ENCODE measurements around the gene EFCAB8.
"Not testable (repeated sequence)": the region's sequence is repeated elsewhere in the genome, so short reads cannot be mapped to it uniquely, and the experiment has no call there.

The EFCAB8 gene

GRCh38 chr20:32957459-32957858, 98.7 kb downstream of the EFCAB8 start:
- DNase-seq (ENCODE audit: low spot score): no peak

DNA sequence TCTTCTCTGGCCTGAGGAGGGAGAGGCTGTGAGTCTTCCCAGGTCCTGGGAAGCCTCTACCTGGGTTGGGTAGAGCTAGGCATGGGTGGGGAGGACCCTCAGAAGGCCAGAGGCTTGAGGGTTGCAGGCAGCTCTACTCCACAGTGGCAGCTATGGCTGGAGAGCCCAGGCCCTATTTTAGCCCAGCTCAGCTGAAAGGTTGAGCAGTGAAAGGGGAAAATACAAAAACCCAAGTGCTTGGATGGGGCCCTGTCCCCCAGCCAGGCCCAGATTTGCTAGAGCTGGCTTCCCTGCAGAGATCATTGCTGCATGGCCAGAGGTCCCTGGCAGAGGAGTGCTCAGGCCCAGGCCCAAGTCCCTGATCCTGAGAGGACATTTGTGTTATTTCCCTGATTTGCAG, 99.9 kb downstream of the EFCAB8 start:
- no peak for DNase-seq (ENCODE audit: low spot score)

- no peak for DNase-seq (ENCODE audit: low spot score)
These were observed 100.9 kb downstream of the EFCAB8 start for GRCh38 chr20:32959351-32960221.

DNA sequence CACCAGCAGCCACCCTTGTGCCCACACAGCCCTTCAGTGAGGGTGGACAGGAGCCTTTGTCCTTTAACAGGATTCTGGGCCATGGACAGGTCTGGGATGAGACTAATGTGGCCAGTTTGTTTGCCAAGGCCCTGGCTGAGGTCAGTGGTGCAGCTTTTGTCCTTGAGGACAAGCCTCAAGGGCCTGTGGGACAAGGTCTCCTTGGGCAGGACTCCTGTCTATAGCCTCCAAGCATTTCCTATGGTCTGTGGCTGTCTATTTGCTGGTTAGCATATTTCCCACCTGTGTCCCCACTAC, 101.4 kb downstream of the EFCAB8 start:
- no peak for DNase-seq (ENCODE audit: low spot score)

GRCh38 chr20:32960849-32961731, 102.4 kb downstream of the EFCAB8 start:
- peak; percentile 3 for DNase-seq (ENCODE audit: low spot score)

- no peak for DNase-seq (ENCODE audit: low spot score)
These were observed 103.3 kb downstream of the EFCAB8 start for GRCh38 chr20:32962053-32962452.

- not testable (repeated sequence) for DNase-seq (ENCODE audit: low spot score)
These were observed 103.9 kb downstream of the EFCAB8 start for GRCh38 chr20:32962646-32963045.

DNA sequence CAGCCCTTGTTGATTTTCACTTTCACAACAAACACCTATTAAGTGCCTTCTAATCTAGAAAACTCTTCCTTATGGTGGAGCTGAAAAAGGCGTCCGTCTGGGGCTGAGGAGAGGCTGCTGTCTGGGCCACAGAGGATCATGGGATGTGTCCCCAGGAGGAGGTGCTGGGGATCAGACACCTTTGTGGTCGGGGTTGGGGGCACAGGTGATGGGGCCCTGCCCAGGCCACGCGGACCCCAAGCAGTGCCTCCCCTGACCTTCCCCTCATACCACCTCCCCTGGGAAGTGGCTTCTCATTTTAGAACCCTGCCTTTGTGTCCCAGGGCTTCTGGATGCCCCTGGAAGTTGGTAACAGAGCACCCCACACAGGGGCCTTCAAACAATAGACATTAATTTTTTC, 104.5 kb downstream of the EFCAB8 start:
- no peak for DNase-seq (ENCODE audit: low spot score)

DNA sequence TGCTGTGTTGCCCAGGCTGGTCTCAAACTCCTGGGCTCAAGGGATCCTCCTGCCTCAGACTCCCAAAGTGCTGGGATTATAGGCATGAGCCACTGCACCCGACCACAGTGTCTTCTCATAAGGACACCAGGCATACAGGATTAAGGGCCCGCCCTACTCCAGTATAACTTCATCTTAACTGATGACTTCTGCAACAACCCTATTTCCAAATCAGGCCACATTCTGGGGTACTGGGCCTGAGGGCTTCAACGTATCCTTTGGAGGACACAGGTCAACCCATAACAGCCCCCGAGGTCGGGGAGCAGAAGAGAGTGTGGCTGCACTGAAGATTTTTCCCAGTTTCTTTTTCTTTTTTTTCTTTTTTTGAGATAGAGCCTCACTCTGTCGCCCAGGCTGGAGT, 105.9 kb downstream of the EFCAB8 start:
- no peak for DNase-seq (ENCODE audit: low spot score)

GRCh38 chr20:32965115-32965514, 106.4 kb downstream of the EFCAB8 start:
- DNase-seq (ENCODE audit: low spot score): no peak

- no peak for DNase-seq (ENCODE audit: low spot score)
These were observed 107.1 kb downstream of the EFCAB8 start for GRCh38 chr20:32965581-32966373.

- no peak for DNase-seq (ENCODE audit: low spot score)
These were observed 107.7 kb downstream of the EFCAB8 start for GRCh38 chr20:32966382-32966781.

GRCh38 chr20:32966881-32967781, 108.4 kb downstream of the EFCAB8 start:
- DNase-seq (ENCODE audit: low spot score): no peak

GRCh38 chr20:32967961-32968457, 109.3 kb downstream of the EFCAB8 start:
- no peak for DNase-seq (ENCODE audit: low spot score)

DNA sequence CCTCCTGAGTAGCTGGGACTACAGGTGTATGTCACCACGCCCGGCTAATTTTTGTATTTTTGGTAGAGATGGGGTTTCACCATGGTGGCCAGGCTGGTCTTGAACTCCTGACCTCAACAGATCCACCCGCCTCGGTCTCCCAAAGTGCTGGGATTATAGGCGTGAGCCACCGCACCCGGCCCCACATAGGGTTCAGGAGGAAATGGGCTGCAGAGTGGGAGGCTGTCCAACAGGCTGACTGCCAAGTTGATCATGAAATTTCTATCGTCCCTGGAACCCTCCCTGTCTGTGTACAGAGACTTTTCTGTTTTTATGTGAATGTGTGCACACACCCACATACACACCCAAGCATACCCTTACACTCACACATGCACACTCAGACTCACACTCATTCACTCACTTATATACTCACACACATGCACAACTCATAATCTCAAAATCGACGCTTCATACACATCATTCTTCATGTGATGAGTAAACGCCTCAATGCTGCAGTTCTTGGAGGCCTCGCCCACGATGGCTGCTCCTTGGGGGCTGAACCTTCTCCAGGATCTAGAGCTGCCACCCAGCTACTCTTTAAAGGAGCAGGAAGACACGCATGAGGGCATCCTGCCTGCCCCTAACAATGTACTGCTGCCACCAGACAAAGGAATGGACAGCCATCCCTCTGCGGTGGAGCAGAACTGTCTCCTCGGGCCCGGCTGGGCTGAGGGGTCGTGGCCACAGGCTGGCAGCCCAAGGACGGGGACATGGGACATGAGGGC, 109.9 kb downstream of the EFCAB8 start:
- no peak for DNase-seq (ENCODE audit: low spot score)

- no peak for DNase-seq (ENCODE audit: low spot score)
These were observed 110.8 kb downstream of the EFCAB8 start for GRCh38 chr20:32969356-32970114.

GRCh38 chr20:32970115-32970972, 111.6 kb downstream of the EFCAB8 start:
- no peak for DNase-seq (ENCODE audit: low spot score)

DNA sequence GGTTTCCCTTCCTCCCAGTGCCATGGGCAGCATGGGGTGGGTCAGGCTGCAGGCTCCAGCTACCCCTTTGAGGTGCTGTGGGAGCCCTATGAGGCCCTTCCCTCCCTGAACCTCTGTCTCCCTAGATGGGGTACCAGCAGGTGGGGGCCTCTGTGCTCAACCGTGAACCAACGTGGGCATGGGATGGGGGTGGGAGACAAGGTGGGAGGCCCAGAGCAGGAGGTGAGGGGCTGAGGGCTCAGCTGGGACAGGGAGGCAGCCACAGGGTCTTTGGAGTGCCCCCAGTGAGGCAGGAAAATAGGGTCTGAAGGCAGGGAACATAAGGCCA, 112.2 kb downstream of the EFCAB8 start:
- DNase-seq (ENCODE audit: low spot score): no peak
